ENCODE measurements around the gene TPST2.

The TPST2 gene

DNA sequence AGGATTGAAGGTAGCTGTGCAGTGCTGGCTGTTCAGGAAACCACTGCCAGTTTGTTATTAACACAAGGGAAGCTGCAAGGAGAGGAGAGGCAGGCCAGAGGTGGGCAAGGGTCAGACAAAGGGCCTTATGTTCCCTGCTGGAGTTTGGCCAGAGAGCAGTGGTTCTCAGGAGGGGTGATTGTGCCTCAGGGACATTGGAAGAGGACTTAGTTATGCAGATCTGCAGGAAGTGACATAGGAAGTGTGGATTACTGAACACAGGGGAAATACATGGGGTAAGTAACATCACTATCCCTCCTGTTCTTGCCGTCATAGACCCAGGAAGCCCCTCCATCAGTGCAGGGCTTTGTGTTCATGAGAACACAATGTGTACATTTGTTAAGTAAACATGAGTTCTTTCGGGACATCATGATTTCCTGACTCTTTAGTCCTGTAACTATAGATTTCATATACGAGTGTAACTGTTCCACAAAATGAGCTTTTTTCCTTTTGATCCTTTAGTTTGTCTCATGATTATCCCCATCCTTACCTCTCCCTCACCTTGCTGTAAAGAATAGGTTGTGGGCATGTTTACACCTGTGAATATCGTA lies 100.4 kb downstream of the TPST2 start:
- no peak for DNase-seq

DNA sequence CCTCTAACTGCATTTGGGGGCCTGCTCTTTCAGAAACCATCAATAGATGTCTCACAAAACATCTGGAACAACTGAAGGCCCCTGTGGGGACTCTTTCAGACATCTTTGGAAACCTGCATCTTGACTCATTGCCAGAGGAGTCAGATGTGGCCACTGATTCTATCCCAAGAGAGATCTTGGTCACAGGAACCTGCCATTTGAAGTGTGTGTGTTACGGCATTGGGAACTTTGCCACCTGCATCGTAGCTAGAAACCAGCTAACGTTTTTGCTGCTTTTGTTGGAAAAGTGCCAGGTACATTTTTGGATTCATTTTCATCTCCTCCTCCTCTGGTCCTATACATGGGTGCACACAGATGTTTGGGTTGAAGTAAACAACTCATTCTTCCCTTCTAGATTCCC lies 101.9 kb downstream of the TPST2 start:
- peak; percentile 79 for DNase-seq

DNA sequence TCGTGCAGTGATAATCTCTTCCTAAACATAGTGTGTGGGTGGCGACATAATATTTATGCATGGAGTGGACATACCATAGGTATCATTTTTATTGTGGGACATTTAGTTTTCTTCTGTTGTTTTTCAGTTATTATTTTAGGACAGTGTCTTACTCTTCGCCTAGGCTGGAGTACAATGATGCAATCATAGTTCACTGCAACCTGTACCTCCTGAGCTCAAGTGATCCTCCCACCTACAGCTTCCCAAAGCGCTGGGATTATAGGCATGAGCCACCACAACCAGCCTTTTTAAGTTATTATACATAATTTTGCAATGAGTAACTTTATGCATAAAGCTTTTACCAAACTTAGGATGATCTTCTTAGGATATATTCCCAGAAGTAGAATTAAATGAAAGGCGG lies 103.5 kb downstream of the TPST2 start:
- no peak for DNase-seq

DNA sequence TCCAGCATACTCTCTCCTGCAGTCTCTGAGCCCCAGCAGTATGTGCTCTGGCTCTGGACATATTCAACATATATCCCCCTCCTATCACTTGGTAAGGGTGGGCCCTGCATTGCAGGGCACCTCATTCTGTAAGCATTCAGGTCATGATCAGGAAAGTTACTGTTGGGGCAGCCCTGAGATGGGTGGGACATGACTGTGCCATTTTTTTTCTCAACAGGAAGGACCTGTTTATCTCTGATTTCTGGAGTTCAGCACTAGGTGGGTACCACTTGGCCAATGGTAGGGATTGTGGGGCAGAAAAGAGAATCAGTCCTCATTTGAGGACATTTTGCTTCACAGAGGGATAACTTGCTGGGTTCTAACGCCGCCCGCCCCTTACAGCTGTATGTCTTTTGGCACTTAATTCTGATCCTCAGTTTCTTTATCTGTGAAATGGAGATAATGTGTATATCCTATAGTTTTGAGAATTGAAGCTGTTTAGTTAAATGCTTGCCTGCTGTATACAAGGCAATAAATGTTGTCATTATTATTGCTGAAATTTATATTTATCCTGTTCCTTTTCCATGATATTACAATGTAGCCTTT lies 104.0 kb downstream of the TPST2 start:
- DNase-seq = no peak

DNA sequence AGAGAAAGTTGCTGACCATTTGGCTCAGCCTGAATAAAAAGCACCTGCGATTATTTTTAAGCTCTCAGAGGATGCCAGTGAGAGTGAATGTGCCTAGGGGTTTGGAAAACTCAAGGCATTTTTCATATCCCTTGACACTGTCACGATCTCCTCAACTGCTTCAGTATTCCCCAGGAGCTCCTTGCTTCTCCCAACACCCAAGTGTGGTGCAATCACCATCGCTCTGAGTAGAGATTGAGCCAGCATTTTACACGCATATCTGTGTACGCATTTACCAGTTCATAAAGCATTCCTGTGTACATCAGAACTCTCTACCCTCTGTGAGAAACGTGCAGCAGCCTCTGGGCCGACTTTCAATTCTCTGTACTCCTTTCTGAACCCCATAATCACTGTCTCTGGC lies 104.9 kb downstream of the TPST2 start:
- DNase-seq = no peak

DNA sequence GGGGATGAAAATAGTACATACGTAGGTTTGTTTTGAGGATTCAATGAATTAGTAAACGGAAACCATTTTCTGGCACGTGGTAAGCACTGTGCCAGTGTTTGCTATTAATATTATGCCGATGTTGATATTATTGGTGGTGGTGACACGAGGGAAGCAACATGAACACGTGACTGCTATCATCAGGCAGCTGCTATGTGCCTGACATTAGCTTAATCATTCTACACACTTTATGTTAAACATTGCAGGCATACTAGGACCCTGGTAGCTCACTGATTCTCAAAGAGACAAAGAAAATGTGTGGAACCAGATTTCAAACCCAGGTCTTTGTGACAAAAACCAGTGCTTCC lies 105.6 kb downstream of the TPST2 start:
- no peak for DNase-seq

DNA sequence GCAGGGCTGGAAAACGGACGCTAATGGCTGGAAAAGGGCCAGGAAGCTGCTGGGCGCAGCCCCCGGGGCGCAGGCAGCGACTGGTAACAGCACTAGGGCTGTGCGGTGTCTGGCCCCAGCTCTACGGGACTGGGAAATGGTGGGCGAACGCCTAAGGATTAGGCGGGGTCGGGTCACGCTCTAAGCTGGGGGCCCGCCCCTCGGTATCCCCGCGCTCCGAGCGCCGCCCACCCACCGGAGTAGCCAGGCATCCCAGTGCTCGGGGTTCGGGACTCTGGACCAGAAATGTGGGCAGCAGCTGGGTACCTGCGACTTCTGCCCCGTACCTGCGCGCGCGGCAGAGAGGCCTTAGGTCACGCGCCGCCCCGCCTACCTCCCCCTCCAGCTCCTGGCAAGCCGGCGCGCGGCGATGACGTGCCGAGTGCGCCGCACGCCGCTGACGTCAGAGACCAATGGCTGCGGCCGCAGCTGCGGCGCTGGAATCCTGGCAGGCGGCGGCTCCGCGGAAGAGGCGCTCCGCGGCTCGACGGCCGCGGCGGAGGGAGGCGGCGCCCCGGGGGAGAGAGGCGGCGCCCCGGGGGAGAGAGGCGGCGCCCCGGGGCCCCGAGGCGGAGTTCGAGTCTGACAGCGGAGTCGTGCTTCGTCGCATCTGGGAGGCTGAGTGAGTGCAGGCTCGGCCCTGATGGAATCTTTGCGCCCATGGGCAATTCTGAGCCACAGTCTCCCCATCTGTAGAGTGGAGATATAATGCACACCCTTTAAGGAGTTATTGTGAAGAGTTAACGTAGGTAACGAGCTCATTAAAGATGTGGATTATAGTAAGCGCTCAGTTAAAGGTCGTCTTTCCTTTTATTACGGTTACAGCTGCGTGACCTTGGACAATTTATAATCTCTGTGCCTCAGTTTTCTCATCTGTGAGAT lies 106.2 kb downstream of the TPST2 start, which contains the start of the genes HPS4 and SRRD:
TSS of gene HPS4 (minus strand) at position 345 of the 921 bp plus-strand sequence. CDS start 2,021 bp downstream, outside the sequence.
TSS of gene SRRD (plus strand) at position 439 of the 921 bp plus-strand sequence. CDS start at position 453, 14 bp downstream.
- DNase-seq = peak; percentile 45

DNA sequence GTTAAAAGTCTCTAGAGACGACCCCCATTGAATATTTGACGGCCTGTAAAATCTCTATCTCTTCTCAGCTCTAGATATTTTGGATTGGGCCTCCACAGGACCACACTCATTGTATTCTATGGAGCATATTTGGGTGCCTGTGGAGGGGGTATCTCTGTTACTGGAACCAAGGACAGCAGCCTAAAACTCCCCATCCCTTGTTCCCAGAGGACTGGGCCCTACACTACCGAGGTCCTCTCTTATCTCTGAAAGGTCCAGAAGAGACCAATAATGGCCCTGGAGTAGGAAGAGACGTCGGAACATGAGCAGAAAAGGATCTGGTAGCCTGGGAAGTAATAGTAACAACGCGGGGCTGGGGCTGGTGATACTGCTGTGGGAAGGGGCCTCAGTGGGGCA lies 106.9 kb downstream of the TPST2 start:
- DNase-seq = no peak

DNA sequence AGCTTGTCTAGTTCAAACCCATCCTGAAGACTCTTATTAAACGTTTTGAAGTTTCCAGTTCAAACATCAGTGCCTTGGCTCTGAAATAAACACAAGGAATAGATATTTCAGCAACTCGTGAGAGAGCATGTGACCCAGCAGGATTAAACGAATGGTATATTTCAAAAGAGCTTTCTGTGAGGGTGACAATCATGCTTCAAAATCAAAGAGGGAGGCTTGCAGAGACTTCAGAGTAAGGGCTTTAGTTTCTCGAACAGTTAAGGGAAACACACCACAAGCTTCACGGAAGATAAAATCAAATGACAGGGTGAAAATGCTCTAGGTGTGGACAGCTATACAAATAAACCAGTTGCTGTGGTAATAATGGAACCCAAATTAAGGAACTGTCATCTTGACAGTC lies 107.8 kb downstream of the TPST2 start:
- no peak for DNase-seq

DNA sequence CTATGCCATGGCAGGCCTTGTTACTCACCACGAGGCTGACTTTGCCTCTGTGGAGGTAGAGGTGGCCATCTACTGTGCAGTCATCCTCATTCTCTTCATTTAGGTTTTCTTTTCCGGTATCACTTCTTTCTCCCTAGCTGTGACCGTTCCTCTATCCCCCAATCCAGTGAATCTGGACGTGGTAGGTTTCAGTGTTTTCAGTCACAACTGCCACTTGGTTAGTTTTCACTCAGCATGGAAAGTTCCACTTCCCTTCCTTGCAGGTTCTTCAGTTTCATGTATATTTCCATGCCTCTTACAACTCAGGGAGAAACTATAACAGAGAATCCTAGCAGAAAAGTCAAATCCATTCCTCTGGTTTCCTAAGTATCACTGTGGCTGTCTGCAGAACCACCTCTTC lies 108.2 kb downstream of the TPST2 start:
- no peak for DNase-seq

DNA sequence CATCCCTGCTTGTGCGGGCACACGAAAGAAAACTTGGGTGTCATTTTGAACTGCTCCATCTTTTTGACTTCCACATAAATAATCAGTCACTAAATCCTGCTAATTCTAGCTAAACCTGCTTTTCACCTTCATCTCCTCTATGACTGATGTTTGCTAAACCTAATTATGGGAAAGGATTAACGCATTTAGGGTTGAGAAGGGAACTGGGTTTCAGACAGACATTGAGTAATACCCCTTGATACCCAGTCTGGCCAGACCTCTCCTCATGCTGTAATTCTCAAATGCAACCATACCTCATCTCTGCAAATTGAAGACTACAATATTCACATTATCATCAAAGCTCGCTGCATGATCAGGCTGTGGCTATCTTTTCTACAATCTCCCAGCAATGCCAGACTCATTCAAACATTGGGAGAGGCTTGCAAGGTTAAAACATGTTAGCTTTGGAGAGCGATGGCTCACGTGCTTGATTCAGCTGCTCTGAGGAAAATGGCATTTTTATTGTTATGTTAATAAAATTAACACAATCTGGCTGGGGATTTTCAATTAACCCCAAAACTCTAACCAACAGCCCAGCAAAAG lies 108.7 kb downstream of the TPST2 start:
- DNase-seq = no peak

DNA sequence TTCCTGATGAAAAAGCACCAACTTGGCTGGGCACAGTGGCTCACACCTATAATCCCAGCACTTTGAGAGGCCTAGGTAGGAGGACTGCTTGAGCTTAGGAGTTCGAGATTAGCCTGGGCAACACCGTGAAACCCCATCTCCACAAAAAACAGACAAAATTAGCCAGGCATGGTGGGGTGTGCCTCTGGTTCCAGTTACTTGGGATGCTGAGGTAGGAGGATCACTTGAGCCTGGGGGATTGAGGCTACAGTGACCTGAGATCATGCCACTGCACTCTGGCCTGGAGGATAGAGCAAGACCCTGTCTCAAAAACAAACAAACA lies 109.4 kb downstream of the TPST2 start:
- no peak for DNase-seq

DNA sequence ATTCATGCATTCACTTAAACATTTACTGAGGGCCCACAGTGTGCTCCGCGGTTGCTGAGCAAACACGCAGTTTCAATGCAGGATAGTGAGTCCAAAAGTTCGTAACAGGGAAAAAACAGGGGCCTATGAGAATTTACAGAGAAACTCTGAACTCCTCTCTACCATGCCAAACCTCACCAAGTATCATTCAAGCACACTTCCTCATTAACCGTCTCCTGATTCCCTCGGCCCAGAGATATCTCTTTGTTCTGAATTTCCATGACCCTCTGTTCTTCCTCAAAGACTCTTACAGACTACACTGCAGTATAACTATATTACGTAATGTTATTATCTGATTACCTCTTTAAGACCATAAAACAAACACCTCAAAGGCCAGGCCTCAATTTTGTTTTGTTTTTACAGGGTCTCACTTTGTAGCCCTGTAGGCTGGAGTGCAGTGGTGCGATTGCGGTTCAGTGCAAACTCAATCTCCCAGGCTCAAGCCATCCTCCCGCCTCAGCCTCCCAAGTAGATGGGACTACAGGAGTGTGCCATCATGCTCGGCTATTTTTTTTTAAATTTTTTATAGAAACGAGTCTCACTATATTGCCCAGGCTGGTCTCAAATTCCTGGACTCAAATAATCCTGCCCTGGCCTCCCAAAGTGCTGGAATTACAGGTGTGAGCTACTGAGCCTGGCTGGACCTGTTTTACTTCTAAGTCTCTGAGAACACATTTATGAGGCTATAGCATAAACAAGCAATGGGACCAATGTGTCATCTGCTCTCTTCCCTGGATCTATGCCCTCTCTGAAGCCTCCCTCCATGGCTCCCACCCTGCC lies 109.9 kb downstream of the TPST2 start:
- no peak for DNase-seq

DNA sequence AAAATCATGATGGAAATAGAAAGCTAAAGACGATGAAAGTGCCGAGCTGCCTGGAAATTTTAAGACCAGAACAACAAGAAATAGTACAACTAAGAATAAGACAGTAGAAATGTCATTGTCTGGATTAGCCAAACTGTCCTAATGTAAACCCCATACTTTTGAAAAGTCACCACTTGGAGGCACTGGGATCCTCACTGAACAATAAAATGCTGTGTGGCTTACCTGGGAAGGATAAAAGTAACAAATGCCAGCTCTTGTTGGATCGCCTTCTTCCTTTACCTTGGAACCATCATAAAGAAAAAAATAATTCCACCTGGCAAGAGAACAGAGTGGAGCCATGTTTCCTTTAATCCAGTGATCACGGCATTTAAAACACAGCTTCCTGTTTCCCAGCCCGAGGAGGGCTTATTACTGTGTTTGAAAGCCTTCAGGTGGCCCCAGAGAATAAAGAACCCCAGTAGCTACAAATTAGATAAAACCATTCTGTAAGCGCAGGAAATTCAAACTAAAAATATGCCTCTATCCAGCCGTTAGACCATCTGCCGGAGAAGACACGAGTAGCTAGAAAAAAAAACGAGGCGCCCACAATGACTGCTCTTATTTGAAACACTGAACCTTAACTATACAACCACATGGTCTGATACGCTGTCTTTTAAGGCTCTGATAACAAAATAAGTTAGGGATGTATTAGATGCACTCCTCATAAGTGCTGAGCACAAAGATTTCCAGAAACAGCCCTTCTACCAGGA lies 110.7 kb downstream of the TPST2 start:
- no peak for DNase-seq

DNA sequence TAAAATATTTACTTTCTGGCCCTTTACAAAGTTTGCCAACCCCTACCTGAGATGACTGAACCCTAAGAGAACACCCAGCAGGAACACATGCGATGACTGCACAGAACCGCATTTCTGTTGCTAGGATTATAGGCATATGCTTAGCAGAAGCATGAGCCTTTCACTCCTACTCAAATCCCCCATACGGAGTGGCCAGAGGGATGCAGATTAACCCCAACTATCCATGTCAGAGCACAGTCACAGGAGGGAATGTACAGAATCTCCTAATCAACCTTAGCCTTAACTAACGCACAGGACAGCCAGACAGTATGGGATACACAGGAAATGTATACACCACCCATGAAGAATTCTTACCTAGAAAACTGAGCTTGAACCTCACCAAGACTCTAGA lies 112.6 kb downstream of the TPST2 start:
- DNase-seq = no peak

DNA sequence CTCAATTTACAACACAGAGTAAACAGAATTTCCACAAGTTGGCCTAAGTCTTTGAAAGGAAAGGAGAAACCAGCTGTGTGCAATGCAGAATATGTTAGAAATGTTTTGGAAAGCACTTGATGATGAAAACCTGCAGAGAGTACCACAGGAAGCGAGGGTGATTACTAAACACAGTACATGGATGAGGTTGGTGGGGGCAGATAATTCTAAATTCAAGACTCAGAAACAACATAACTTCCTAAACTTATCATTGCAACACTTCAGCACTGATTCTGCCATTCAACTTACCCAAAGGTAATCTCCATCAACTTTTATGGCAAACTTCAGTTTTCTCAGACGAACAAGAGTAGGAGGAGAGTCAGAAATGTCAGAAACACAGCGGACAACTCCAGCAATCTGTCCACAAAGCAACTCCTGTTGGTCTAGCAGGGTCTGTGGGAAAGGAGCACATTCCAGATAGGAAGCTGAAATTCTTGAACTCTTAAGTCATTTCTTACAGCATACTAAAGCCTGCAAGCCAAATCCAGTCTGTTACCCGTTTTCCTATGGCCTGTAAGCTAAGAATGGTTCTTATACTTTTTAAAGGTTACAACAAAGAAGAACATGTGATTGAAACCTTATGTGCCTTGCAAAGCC lies 113.1 kb downstream of the TPST2 start:
- DNase-seq = no peak

DNA sequence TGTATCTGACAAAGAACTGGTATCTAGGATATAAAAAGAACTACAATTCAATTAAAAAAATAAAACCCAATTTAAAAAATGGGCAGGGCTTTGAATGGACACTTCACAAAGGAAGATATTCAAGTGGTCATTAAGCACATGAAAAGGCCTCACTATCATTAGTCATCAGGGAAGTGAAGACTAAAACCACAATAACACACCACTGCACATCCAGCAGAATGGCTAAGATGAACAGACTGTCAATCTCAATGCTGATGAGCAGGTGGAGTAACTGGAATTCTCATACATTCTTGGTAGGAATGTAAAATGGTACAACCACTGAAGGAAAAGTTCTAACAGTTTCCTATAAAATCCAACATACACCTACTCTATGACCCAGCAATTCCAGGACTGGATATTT lies 115.2 kb downstream of the TPST2 start:
- DNase-seq = no peak

All from DMS79 (cell line).